H1 (cell line): ENCODE measurements around the gene KATNIP. TPM values are rescaled to one million over a fixed set of nuclear protein-coding genes. Genes with fewer than 3 reads are reported as not detected.

ENCODE experiments used
- CTCF ChIA-PET: fragments of 300-600 bp; sonication (Branson Sonifier 250); formaldehyde crosslinking; loops from one replicate; lab custom pipeline; 2021; ENCODE audit not compliant: partially characterized antibody; lab: Charles Lee
- POLR2A ChIA-PET: fragments of 300-600 bp; sonication (Branson Sonifier 250); formaldehyde crosslinking; loops from one replicate; lab custom pipeline; 2021; ENCODE audit warnings: inconsistent platforms; ENCODE audit not compliant: partially characterized antibody; lab: Charles Lee
- DNase-seq, 2 experiments: peaks; one replicate each; pipeline versions ENCODE4 v3.0.0 to v3.0.0-alpha.2; 2010 to 2022; ENCODE audit warnings: low spot score in 2 of 2, low read depth in 1 of 2, mixed read lengths in 1 of 2
- FAIRE-seq: peaks from 2 replicates; lab custom pipeline; 2011; peaks lifted over from hg19 to GRCh38; lab: Jason Lieb, UNC
- H2AFZ ChIP-seq: 2 replicates; pipeline ENCODE4 v1.8.1; 2012; ENCODE audit warnings: low read length, inconsistent platforms
- H2AK5ac ChIP-seq: 2 replicates; pipeline ENCODE4 v1.6.1; 2013; ENCODE audit warnings: low read depth, low read length
- H2BK120ac ChIP-seq: replicated peaks from 2 replicates; pipeline ENCODE3; 2013; ENCODE audit warnings: low read depth, low read length, inconsistent platforms
- H2BK12ac ChIP-seq: 2 replicates; pipeline ENCODE4 v1.6.1; 2013; ENCODE audit warnings: low read depth, low read length
- H2BK15ac ChIP-seq: 2 replicates; pipeline ENCODE4 v1.6.1; 2013; ENCODE audit warnings: low read length
- H2BK20ac ChIP-seq: 2 replicates; pipeline ENCODE4 v1.6.1; 2013; ENCODE audit warnings: low read length
- H2BK5ac ChIP-seq: 2 replicates; pipeline ENCODE4 v1.6.1; 2013; ENCODE audit warnings: low read depth, low read length
- H3K14ac ChIP-seq: 2 replicates; pipeline ENCODE4 v1.6.1; 2013; ENCODE audit warnings: inconsistent platforms; ENCODE audit not compliant: insufficient read length
- H3K18ac ChIP-seq: 2 replicates; pipeline ENCODE4 v1.6.1; 2013; ENCODE audit warnings: low read length; ENCODE audit errors: extremely low read depth
- H3K23ac ChIP-seq: 2 replicates; pipeline ENCODE4 v1.6.1; 2013; ENCODE audit warnings: inconsistent platforms; ENCODE audit not compliant: insufficient read length
- H3K23me2 ChIP-seq: 2 replicates; pipeline ENCODE4 v1.6.1; 2013; ENCODE audit warnings: low read depth, low read length
- H3K27ac ChIP-seq: 2 replicates; pipeline ENCODE4 v1.6.1; 2011; ENCODE audit warnings: low read depth, low read length, inconsistent platforms
- H3K27me3 ChIP-seq, 4 experiments: replicated peaks in 1 of 4; 1 replicate in 1 of 4; 2 replicates in 3 of 4; pipeline versions ENCODE4 v1.6.1 to v1.8.1; 2011 to 2013; ENCODE audit warnings: low read length in 3 of 4, mild to moderate bottlenecking in 3 of 4, inconsistent platforms in 2 of 4, mixed read lengths in 2 of 4, moderate library complexity in 1 of 4; ENCODE audit not compliant: control insufficient read depth in 3 of 4, insufficient read depth in 3 of 4; ENCODE audit errors: extremely low read depth in 1 of 4
- H3K36me3 ChIP-seq, 4 experiments: 2 replicates each; pipeline versions ENCODE4 v1.6.1 to v1.8.1; 2011 to 2013; ENCODE audit warnings: mild to moderate bottlenecking in 4 of 4, low read length in 3 of 4, moderate library complexity in 2 of 4, control low read depth in 1 of 4, inconsistent platforms in 1 of 4; ENCODE audit not compliant: insufficient read depth in 4 of 4, control insufficient read depth in 2 of 4
- H3K4ac ChIP-seq: replicated peaks from 2 replicates; pipeline ENCODE3; 2013; ENCODE audit warnings: low read length, low read depth, mixed read lengths, inconsistent platforms; ENCODE audit not compliant: insufficient read length
- H3K4me1 ChIP-seq, 4 experiments: replicated peaks in 1 of 4; 1 replicate in 1 of 4; 2 replicates in 3 of 4; pipeline versions ENCODE4 v1.6.1 to v1.8.1; 2011 to 2013; ENCODE audit warnings: low read length in 3 of 4, inconsistent platforms in 2 of 4, mixed read lengths in 1 of 4; ENCODE audit not compliant: insufficient read depth in 4 of 4, control insufficient read depth in 3 of 4
- H3K4me2 ChIP-seq, 2 experiments: 2 replicates each; pipeline versions ENCODE4 v1.6.1 to v1.8.1; 2011 to 2013; ENCODE audit warnings: low read depth in 2 of 2, low read length in 2 of 2, control low read depth in 1 of 2, inconsistent platforms in 1 of 2, mild to moderate bottlenecking in 1 of 2; ENCODE audit not compliant: insufficient read depth in 1 of 2
- H3K4me3 ChIP-seq, 4 experiments: fragments of 200-600, 300-600 bp in 1 of 4; sonication (generic), shearing (Covaris generic), sonication (Bioruptor Twin) in 1 of 4; 2 replicates each; pipeline versions ENCODE4 v1.5.1 to v1.8.1; 2011 to 2016; ENCODE audit warnings: low read length in 4 of 4, low read depth in 3 of 4, control low read depth in 2 of 4, inconsistent platforms in 2 of 4, mild to moderate bottlenecking in 2 of 4, mixed read lengths in 1 of 4, moderate library complexity in 1 of 4; ENCODE audit not compliant: insufficient read depth in 2 of 4; ENCODE audit errors: extremely low read depth in 1 of 4
- H3K56ac ChIP-seq: replicated peaks from 2 replicates; pipeline ENCODE3; 2013; ENCODE audit warnings: low read depth, mild to moderate bottlenecking, mixed read lengths, low read length, inconsistent platforms; ENCODE audit not compliant: insufficient read length
- H3K79me1 ChIP-seq: 2 replicates; pipeline ENCODE4 v1.6.1; 2013; ENCODE audit warnings: low read depth, low read length, control low read depth
- H3K79me2 ChIP-seq, 2 experiments: 2 replicates each; pipeline versions ENCODE4 v1.6.1 to v1.8.1; 2012 to 2013; ENCODE audit warnings: low read length in 2 of 2, mild to moderate bottlenecking in 2 of 2, inconsistent platforms in 1 of 2; ENCODE audit not compliant: insufficient read depth in 2 of 2, control insufficient read depth in 1 of 2
- H3K9ac ChIP-seq, 4 experiments: replicated peaks in 1 of 4; 1 replicate in 1 of 4; 2 replicates in 3 of 4; pipeline versions ENCODE4 v1.6.1 to v1.8.1; 2011 to 2013; ENCODE audit warnings: low read depth in 3 of 4, low read length in 3 of 4, control low read depth in 2 of 4, mild to moderate bottlenecking in 2 of 4, moderate library complexity in 2 of 4, inconsistent platforms in 1 of 4; ENCODE audit errors: extremely low read depth in 1 of 4
- H3K9me3 ChIP-seq, 2 experiments: 2 replicates each; pipeline versions ENCODE4 v1.6.1 to v1.8.1; 2012 to 2013; ENCODE audit warnings: mild to moderate bottlenecking in 2 of 2, moderate library complexity in 2 of 2, control low read depth in 1 of 2, inconsistent platforms in 1 of 2, low read depth in 1 of 2, low read length in 1 of 2, mixed read lengths in 1 of 2; ENCODE audit not compliant: insufficient read depth in 2 of 2
- H4K20me1 ChIP-seq, 2 experiments: replicated peaks in 1 of 2; 2 replicates each; pipeline versions ENCODE3 to v1.8.1; 2011 to 2013; ENCODE audit warnings: inconsistent platforms in 2 of 2, low read length in 2 of 2, mild to moderate bottlenecking in 1 of 2; ENCODE audit not compliant: insufficient read depth in 2 of 2, control insufficient read depth in 1 of 2
- H4K5ac ChIP-seq: 2 replicates; pipeline ENCODE4 v1.6.1; 2013; ENCODE audit warnings: low read length, low read depth, mixed read lengths, inconsistent platforms; ENCODE audit not compliant: insufficient read length
- H4K8ac ChIP-seq: 2 replicates; pipeline ENCODE4 v1.8.0; 2013; ENCODE audit warnings: mild to moderate bottlenecking, moderate library complexity, low read length, inconsistent platforms; ENCODE audit not compliant: insufficient read depth; ENCODE audit errors: extremely low read depth
- H4K91ac ChIP-seq: replicated peaks from 2 replicates; pipeline ENCODE3; 2013; ENCODE audit warnings: low read length, mixed read lengths, inconsistent platforms; ENCODE audit not compliant: insufficient read length
- ATF3 ChIP-seq: IDR thresholded peaks from 2 replicates; pipeline ENCODE4 v1.6.1; 2011; ENCODE audit warnings: low read depth, mild to moderate bottlenecking, low read length; ENCODE audit not compliant: insufficient read depth
- EZH2 ChIP-seq: fragments of 200-600 bp; sonication (generic); IDR thresholded peaks from 2 replicates; pipeline ENCODE4 v1.7.1; 2012; ENCODE audit warnings: low read depth, mild to moderate bottlenecking, moderate library complexity, low read length, inconsistent platforms; ENCODE audit not compliant: severe bottlenecking
- GTF2F1 ChIP-seq: IDR thresholded peaks from 2 replicates; pipeline ENCODE4 v1.6.1; 2012; ENCODE audit warnings: low read depth, low read length, improper control_type of control experiment, borderline replicate concordance
- KDM1A ChIP-seq: fragments of 200-600, 300-600 bp; sonication (generic); IDR thresholded peaks from 2 replicates; pipeline ENCODE4 v1.7.1; 2016; ENCODE audit warnings: mild to moderate bottlenecking, low read length, borderline replicate concordance
- RAD21 ChIP-seq, 2 experiments: IDR thresholded peaks in 1 of 2; conservative IDR thresholded peaks in 1 of 2; 2 replicates each; pipeline ENCODE4 v1.6.1; 2011; ENCODE audit warnings: low read depth in 2 of 2, low read length in 2 of 2, improper control_type of control experiment in 1 of 2, inconsistent platforms in 1 of 2, mild to moderate bottlenecking in 1 of 2, moderate library complexity in 1 of 2
- SAP30 ChIP-seq: fragments of 300-600 bp; sonication (generic); IDR thresholded peaks from 2 replicates; pipeline ENCODE4 v1.7.1; 2012; ENCODE audit warnings: low read length, moderate library complexity, mild to moderate bottlenecking, inconsistent platforms; ENCODE audit not compliant: insufficient read depth, insufficient replicate concordance
- SIN3A ChIP-seq, 2 experiments: IDR thresholded peaks in 1 of 2; conservative IDR thresholded peaks in 1 of 2; 2 replicates each; pipeline ENCODE4 v1.6.1; 2011 to 2012; ENCODE audit warnings: low read length in 2 of 2, improper control_type of control experiment in 1 of 2, low read depth in 1 of 2, mild to moderate bottlenecking in 1 of 2
- YY1 ChIP-seq: IDR thresholded peaks from 2 replicates; pipeline ENCODE4 v1.6.1; 2011; ENCODE audit warnings: low read depth, mild to moderate bottlenecking, low read length
- WGBS, 2 experiments: shearing (Covaris generic) in 1 of 2; methylation state at CpG; one replicate each; pipeline versions ENCODE4 v1.1.6 to v1.1.7; 2013 to 2015; ENCODE audit warnings: low lambda C conversion rate in 2 of 2, mixed read lengths in 2 of 2, inconsistent platforms in 1 of 2, low coverage in 1 of 2, missing lambda C conversion rate in 1 of 2; ENCODE audit not compliant: insufficient replicate concordance in 2 of 2, insufficient coverage in 1 of 2, insufficient read length in 1 of 2; ENCODE audit errors: extremely low coverage in 1 of 2, missing lambda C conversion rate in 1 of 2; 5-methylcytosine and 5-hydroxymethylcytosine counted together
- polyA plus RNA-seq, 7 experiments: library from polyadenylated mRNA; depleted of rRNA in 3 of 7; stranded (reverse) in 5 of 7; unstranded in 2 of 7; fragments of >200 nt in 5 of 7; fragments of 200-250 nt in 2 of 7; gene quantifications; 1 replicate in 5 of 7; 2 replicates in 1 of 7; 4 replicates in 1 of 7; pipeline versions ENCODE4 v1.2.1 to v1.2.3, GENCODE V29; 2011 to 2013; ENCODE audit warnings: missing spikeins in 2 of 7, mixed read lengths in 2 of 7
- total RNA-seq: library from RNA; stranded (reverse); fragmentation: NEBNext Ultra II Directional; extraction: Animal tissue kit (Norgen Biotek cat#: 25700); gene quantifications from 2 replicates; pipeline ENCODE4 v1.2.1, GENCODE V29; 2021

KATNIP gene
- total and polyA plus RNA-seq, 2 of the 8 experiments (the other 6 are each of a cell fraction or from before 2014, with no cell fraction given) = 7.9 to 20.0 TPM

- H3K27me3 ChIP-seq = no peaks in the 10 kb centered on the region
- H3K56ac ChIP-seq = no peak overlapping the region
- peaks cover 10 to 28% (median 14%) of the 10 kb centered on the region in 4 experiments for H3K36me3 ChIP-seq
- H3K14ac ChIP-seq = no peak overlapping the region
- POLR2A ChIA-PET = interaction anchor here (1.7 kb wide), 1 partner anchor 9 kb away, joined by 4 read pairs; no protein-coding TSS in a partner anchor
- H4K20me1 ChIP-seq = peaks cover 5 to 14% of the 10 kb centered on the region in 2 experiments
- no peaks in the 10 kb centered on the region for H3K23me2 ChIP-seq
- FAIRE-seq = peak; percentile 87
- H2BK12ac ChIP-seq = no peak overlapping the region
- H3K79me1 ChIP-seq = no peaks in the 10 kb centered on the region; the same call in 1 of the 2 replicates
- no peaks in the 10 kb centered on the region for H3K79me2 ChIP-seq
- WGBS, 2 experiments = 85% methylated on average over 9 of the region's 9 CpGs; no CpG with 5 or more reads in 1 of the 2 experiments
- no peak overlapping the region for H3K4me3 ChIP-seq
- CTCF ChIA-PET = interaction anchor here (0.6 to 4.2 kb wide), 29 partner anchors 9 to 575 kb away, joined by 3 to 27 read pairs (median 4); partner anchors contain the start of genes GTF3C1 and KATNIP
- no peak overlapping the region for H2BK15ac ChIP-seq
- no peak overlapping the region for H2AK5ac ChIP-seq
- H3K4ac ChIP-seq = no peak overlapping the region
- H4K8ac ChIP-seq = no peak overlapping the region
- H3K23ac ChIP-seq = no peak overlapping the region
- peak; percentile 39 to 79 for DNase-seq
- no peak overlapping the region for H3K9ac ChIP-seq
- no peaks in the 10 kb centered on the region for H3K9me3 ChIP-seq
- no peaks in the 10 kb centered on the region for H3K4me1 ChIP-seq
- no peak overlapping the region for H4K91ac ChIP-seq
- no peak overlapping the region for H2BK120ac ChIP-seq
- H3K18ac ChIP-seq = no peak overlapping the region
- no peak overlapping the region for H2BK5ac ChIP-seq
- H3K27ac ChIP-seq = no peak overlapping the region
- H2AFZ ChIP-seq = no peak overlapping the region
- no peak overlapping the region for H3K4me2 ChIP-seq
- H4K5ac ChIP-seq = no peak overlapping the region
- no peak overlapping the region for H2BK20ac ChIP-seq
- TF ChIP-seq KDM1A (peak; percentile 77; the same call in 1 of the 2 replicates), ATF3 (no peak), YY1 (0 out of 2 replicates have a peak, but pooled peaks have one; percentile 11), EZH2 (no peak), SIN3A (conservative IDR thresholded peaks at IDR 0.05 in 1 of 2, IDR thresholded peaks at IDR 0.05 in 1 of 2; ENCODE audit: low read depth in 1 of 2, low read length in 2 of 2) (no peak), SAP30 (no peak), RAD21 (IDR thresholded peaks at IDR 0.05 in 1 of 2, conservative IDR thresholded peaks at IDR 0.05 in 1 of 2; ENCODE audit: low read depth in 2 of 2, low read length in 2 of 2) (peak; percentile 18 to 29; a peak in 2 of 4 replicates), GTF2F1 (no peak)
These were observed 34.0 kb upstream of the KATNIP start for GRCh38 chr16:27515874-27516353.
